Measurements from ENCODE around the gene PRR20G.
"Not testable (repeated sequence)": the region's sequence is repeated elsewhere in the genome, so short reads cannot be mapped to it uniquely, and the experiment has no call there.

Gene PRR20G

GRCh38 chr3:127287840-127288239 lies at the start of gene PRR20G:
Gene PRR20G (minus strand): TSS chr3:127288046. CDS start chr3:127287365, 681 bp downstream.
- DNase-seq, result no peak

GRCh38 chr3:127337001-127337400 lies 49.2 kb upstream of the PRR20G start:
- no peak for DNase-seq

- no peak for DNase-seq
Observed at GRCh38 chr3:127336101-127336500, 48.3 kb upstream of the PRR20G start.

- no peak for DNase-seq
Observed at GRCh38 chr3:127330385-127330784, 42.5 kb upstream of the PRR20G start.

GRCh38 chr3:127329631-127330285 lies 41.9 kb upstream of the PRR20G start:
- no peak for DNase-seq

GRCh38 chr3:127328421-127328820 lies 40.6 kb upstream of the PRR20G start:
- DNase-seq, result peak; percentile 68

GRCh38 chr3:127326341-127326740 lies 38.5 kb upstream of the PRR20G start:
- DNase-seq, result no peak

GRCh38 chr3:127325629-127325961 lies 37.7 kb upstream of the PRR20G start:
- DNase-seq, result no peak

- no peak for DNase-seq
Observed at GRCh38 chr3:127324913-127325628, 37.2 kb upstream of the PRR20G start.

- DNase-seq, result no peak
Observed at GRCh38 chr3:127324076-127324475, 36.2 kb upstream of the PRR20G start.

- no peak for DNase-seq
Observed at GRCh38 chr3:127323581-127323980, 35.7 kb upstream of the PRR20G start.

GRCh38 chr3:127321371-127321770 lies 33.5 kb upstream of the PRR20G start:
- DNase-seq, result no peak

GRCh38 chr3:127320529-127321121 lies 32.8 kb upstream of the PRR20G start:
- DNase-seq, result no peak

GRCh38 chr3:127316685-127317084 lies 28.8 kb upstream of the PRR20G start:
- DNase-seq, result no peak

GRCh38 chr3:127312818-127313217 lies 25.0 kb upstream of the PRR20G start:
- DNase-seq, result no peak

GRCh38 chr3:127308821-127309220 lies 21.0 kb upstream of the PRR20G start:
- DNase-seq, result not testable (repeated sequence)

GRCh38 chr3:127307916-127308315 lies 20.1 kb upstream of the PRR20G start:
- DNase-seq, result no peak

- DNase-seq, result no peak
Observed at GRCh38 chr3:127307112-127307835, 19.4 kb upstream of the PRR20G start.

- no peak for DNase-seq
Observed at GRCh38 chr3:127306361-127307111, 18.7 kb upstream of the PRR20G start.

GRCh38 chr3:127305499-127306060 lies 17.7 kb upstream of the PRR20G start:
- no peak for DNase-seq

- DNase-seq, result peak; percentile 88
Observed at GRCh38 chr3:127304121-127304744, 16.4 kb upstream of the PRR20G start.

GRCh38 chr3:127299276-127299675 lies 11.4 kb upstream of the PRR20G start:
- DNase-seq, result no peak

Measured in NCI-H82 (cell line).